Measurements from ENCODE around the gene TMEM253. TPM values are rescaled to one million over a fixed set of nuclear protein-coding genes. Genes with fewer than 3 reads are reported as not detected.

TMEM253 gene
- total and polyA plus RNA-seq, 2 experiments from 2014 or later: 0.59 to 0.95 TPM

DNA sequence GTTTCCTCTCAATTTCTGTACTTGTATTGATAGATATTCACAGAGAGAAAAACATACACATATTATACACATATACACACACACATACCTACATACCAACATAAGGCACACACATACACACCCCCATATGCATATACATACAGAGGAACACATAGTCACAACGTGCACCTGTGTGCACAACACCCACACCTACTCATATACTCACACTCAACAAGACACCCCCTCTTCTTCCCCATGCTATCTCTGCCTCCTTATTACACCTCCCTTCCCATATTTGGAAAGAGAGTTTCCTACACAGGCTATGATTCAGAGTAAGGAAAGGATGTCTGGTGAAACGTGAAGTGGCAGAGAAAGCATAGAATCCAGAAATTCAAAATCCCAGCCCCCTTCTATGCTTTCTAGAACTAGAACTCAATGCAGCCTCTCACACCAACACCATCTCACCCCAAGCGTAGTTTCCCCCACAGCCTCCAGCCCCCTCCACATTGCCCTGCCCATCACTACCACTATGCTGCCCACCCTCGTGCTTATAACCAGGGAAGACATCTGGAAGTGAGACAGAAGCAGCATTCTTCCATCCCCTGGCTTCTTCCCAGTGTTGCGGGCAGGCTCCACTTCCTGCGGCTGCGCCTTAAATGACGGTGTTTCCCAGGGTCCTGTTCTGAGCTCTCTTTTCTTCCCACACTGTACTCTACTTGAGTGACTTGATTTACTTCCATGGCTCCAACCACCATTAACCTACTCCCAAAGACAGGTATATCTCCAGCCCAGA lies 40.8 kb upstream of the TMEM253 start:
- H2AFZ ChIP-seq: no peak overlapping the region
- no peak overlapping the region for H3K27ac Mint-ChIP-seq
- H3K27ac ChIP-seq (ENCODE audit: low read depth): no peak overlapping the region

More for the DNA sequence above, 40.8 kb upstream of the TMEM253 start:
- no peak for DNase-seq (ENCODE audit: low spot score)
- peaks cover 5% of the 10 kb centered on the region for H3K27me3 Mint-ChIP-seq (ENCODE audit: insufficient read depth, low read depth, poor library complexity)
- ATAC-seq: no peak
- Histone ChIP-seq H3K27me3 (ENCODE audit: insufficient read depth) (no peaks in the 10 kb centered on the region), H3K79me2 (replicated peaks; ENCODE audit: insufficient read depth) (no peaks in the 10 kb centered on the region), H3K4me3 (no peak overlapping the region), H3K4me2 (no peak overlapping the region), H3K4me1 (ENCODE audit: insufficient read depth) (peaks cover 6% of the 10 kb centered on the region; the same call in 1 of the 2 replicates), H3F3A (replicated peaks; ENCODE audit: low read depth) (no peaks in the 10 kb centered on the region), H4K20me1 (replicated peaks; ENCODE audit: insufficient read depth) (no peaks in the 10 kb centered on the region), H3K36me3 (ENCODE audit: insufficient read depth) (no peaks in the 10 kb centered on the region), H3K9me2 (ENCODE audit: insufficient read depth) (no peaks in the 10 kb centered on the region)
- H3K4me3 Mint-ChIP-seq: no peak overlapping the region
- peaks cover 13% of the 10 kb centered on the region; the same call in 2 of the 3 replicates for H3K4me1 Mint-ChIP-seq
- no peaks in the 10 kb centered on the region for H3K9me3 Mint-ChIP-seq
- TF ChIP-seq NANOG (IDR thresholded peaks at IDR 0.05; ENCODE audit: borderline replicate concordance) (no peak), EZH2phosphoT487 (IDR thresholded peaks at IDR 0.05; ENCODE audit: unreplicated experiment) (no peak), CREB1 (CRISPR knock-in tag; IDR thresholded peaks at IDR 0.05; ENCODE audit: low read depth) (no peak), JUNB (IDR thresholded peaks at IDR 0.05; ENCODE audit: unreplicated experiment) (no peak), ZNF114 (CRISPR knock-in tag; IDR thresholded peaks at IDR 0.05) (no peak), ZNF331 (CRISPR knock-in tag; IDR thresholded peaks at IDR 0.05; ENCODE audit: low read depth) (no peak), POLR2AphosphoS5 (IDR thresholded peaks at IDR 0.05; ENCODE audit: low read depth) (no peak), STAT1 (IDR thresholded peaks at IDR 0.05; ENCODE audit: unreplicated experiment) (no peak)
- TF ChIP-seq, protein P1, sequence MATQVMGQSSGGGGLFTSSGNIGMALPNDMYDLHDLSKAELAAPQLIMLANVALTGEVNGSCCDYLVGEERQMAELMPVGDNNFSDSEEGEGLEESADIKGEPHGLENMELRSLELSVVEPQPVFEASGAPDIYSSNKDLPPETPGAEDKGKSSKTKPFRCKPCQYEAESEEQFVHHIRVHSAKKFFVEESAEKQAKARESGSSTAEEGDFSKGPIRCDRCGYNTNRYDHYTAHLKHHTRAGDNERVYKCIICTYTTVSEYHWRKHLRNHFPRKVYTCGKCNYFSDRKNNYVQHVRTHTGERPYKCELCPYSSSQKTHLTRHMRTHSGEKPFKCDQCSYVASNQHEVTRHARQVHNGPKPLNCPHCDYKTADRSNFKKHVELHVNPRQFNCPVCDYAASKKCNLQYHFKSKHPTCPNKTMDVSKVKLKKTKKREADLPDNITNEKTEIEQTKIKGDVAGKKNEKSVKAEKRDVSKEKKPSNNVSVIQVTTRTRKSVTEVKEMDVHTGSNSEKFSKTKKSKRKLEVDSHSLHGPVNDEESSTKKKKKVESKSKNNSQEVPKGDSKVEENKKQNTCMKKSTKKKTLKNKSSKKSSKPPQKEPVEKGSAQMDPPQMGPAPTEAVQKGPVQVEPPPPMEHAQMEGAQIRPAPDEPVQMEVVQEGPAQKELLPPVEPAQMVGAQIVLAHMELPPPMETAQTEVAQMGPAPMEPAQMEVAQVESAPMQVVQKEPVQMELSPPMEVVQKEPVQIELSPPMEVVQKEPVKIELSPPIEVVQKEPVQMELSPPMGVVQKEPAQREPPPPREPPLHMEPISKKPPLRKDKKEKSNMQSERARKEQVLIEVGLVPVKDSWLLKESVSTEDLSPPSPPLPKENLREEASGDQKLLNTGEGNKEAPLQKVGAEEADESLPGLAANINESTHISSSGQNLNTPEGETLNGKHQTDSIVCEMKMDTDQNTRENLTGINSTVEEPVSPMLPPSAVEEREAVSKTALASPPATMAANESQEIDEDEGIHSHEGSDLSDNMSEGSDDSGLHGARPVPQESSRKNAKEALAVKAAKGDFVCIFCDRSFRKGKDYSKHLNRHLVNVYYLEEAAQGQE (IDR thresholded peaks at IDR 0.05; ENCODE audit: unreplicated experiment): no peak
- TF ChIP-seq, protein P2, sequence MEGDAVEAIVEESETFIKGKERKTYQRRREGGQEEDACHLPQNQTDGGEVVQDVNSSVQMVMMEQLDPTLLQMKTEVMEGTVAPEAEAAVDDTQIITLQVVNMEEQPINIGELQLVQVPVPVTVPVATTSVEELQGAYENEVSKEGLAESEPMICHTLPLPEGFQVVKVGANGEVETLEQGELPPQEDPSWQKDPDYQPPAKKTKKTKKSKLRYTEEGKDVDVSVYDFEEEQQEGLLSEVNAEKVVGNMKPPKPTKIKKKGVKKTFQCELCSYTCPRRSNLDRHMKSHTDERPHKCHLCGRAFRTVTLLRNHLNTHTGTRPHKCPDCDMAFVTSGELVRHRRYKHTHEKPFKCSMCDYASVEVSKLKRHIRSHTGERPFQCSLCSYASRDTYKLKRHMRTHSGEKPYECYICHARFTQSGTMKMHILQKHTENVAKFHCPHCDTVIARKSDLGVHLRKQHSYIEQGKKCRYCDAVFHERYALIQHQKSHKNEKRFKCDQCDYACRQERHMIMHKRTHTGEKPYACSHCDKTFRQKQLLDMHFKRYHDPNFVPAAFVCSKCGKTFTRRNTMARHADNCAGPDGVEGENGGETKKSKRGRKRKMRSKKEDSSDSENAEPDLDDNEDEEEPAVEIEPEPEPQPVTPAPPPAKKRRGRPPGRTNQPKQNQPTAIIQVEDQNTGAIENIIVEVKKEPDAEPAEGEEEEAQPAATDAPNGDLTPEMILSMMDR (conservative IDR thresholded peaks at IDR 0.05; ENCODE audit: low read depth in 2 of 2): no peak
- TF ChIP-seq, protein P3, sequence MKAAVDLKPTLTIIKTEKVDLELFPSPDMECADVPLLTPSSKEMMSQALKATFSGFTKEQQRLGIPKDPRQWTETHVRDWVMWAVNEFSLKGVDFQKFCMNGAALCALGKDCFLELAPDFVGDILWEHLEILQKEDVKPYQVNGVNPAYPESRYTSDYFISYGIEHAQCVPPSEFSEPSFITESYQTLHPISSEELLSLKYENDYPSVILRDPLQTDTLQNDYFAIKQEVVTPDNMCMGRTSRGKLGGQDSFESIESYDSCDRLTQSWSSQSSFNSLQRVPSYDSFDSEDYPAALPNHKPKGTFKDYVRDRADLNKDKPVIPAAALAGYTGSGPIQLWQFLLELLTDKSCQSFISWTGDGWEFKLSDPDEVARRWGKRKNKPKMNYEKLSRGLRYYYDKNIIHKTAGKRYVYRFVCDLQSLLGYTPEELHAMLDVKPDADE (IDR thresholded peaks at IDR 0.05): no peak
- TF ChIP-seq, protein P4, sequence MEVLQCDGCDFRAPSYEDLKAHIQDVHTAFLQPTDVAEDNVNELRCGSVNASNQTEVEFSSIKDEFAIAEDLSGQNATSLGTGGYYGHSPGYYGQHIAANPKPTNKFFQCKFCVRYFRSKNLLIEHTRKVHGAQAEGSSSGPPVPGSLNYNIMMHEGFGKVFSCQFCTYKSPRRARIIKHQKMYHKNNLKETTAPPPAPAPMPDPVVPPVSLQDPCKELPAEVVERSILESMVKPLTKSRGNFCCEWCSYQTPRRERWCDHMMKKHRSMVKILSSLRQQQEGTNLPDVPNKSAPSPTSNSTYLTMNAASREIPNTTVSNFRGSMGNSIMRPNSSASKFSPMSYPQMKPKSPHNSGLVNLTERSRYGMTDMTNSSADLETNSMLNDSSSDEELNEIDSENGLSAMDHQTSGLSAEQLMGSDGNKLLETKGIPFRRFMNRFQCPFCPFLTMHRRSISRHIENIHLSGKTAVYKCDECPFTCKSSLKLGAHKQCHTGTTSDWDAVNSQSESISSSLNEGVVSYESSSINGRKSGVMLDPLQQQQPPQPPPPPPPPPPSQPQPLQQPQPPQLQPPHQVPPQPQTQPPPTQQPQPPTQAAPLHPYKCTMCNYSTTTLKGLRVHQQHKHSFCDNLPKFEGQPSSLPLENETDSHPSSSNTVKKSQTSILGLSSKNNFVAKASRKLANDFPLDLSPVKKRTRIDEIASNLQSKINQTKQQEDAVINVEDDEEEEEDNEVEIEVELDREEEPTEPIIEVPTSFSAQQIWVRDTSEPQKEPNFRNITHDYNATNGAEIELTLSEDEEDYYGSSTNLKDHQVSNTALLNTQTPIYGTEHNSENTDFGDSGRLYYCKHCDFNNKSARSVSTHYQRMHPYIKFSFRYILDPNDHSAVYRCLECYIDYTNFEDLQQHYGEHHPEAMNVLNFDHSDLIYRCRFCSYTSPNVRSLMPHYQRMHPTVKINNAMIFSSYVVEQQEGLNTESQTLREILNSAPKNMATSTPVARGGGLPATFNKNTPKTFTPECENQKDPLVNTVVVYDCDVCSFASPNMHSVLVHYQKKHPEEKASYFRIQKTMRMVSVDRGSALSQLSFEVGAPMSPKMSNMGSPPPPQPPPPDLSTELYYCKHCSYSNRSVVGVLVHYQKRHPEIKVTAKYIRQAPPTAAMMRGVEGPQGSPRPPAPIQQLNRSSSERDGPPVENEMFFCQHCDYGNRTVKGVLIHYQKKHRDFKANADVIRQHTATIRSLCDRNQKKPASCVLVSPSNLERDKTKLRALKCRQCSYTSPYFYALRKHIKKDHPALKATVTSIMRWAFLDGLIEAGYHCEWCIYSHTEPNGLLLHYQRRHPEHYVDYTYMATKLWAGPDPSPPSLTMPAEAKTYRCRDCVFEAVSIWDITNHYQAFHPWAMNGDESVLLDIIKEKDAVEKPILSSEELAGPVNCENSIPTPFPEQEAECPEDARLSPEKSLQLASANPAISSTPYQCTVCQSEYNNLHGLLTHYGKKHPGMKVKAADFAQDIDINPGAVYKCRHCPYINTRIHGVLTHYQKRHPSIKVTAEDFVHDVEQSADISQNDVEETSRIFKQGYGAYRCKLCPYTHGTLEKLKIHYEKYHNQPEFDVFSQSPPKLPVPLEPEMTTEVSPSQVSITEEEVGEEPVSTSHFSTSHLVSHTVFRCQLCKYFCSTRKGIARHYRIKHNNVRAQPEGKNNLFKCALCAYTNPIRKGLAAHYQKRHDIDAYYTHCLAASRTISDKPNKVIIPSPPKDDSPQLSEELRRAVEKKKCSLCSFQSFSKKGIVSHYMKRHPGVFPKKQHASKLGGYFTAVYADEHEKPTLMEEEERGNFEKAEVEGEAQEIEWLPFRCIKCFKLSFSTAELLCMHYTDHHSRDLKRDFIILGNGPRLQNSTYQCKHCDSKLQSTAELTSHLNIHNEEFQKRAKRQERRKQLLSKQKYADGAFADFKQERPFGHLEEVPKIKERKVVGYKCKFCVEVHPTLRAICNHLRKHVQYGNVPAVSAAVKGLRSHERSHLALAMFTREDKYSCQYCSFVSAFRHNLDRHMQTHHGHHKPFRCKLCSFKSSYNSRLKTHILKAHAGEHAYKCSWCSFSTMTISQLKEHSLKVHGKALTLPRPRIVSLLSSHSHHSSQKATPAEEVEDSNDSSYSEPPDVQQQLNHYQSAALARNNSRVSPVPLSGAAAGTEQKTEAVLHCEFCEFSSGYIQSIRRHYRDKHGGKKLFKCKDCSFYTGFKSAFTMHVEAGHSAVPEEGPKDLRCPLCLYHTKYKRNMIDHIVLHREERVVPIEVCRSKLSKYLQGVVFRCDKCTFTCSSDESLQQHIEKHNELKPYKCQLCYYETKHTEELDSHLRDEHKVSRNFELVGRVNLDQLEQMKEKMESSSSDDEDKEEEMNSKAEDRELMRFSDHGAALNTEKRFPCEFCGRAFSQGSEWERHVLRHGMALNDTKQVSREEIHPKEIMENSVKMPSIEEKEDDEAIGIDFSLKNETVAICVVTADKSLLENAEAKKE (CRISPR knock-in tag; IDR thresholded peaks at IDR 0.05): no peak
- H3K36me3 Mint-ChIP-seq (ENCODE audit: low read depth): no peaks in the 10 kb centered on the region

Data from GM23338 (cell line).